DMS53 treated with DMSO at 0.1 percent for 48 hours (cell line): ENCODE results near the gene PLET1.

Experiments
- DNase-seq: peaks from one replicate; lab custom pipeline; 2025; ENCODE audit not compliant: unreplicated experiment; lab: John Stamatoyannopoulos, UW

PLET1 gene

GRCh38 chr11:112285841-112286311 lies 25.2 kb upstream of the PLET1 start:
- no peak for DNase-seq

- DNase-seq = no peak
These were observed 21.1 kb upstream of the PLET1 start for GRCh38 chr11:112281726-112282125.

GRCh38 chr11:112280268-112281126 lies 19.8 kb upstream of the PLET1 start:
- DNase-seq = peak; percentile 83

- DNase-seq = peak; percentile 23
These were observed 19.2 kb upstream of the PLET1 start for GRCh38 chr11:112279901-112280267.

- DNase-seq = no peak
These were observed 18.1 kb upstream of the PLET1 start for GRCh38 chr11:112278803-112279202.

GRCh38 chr11:112277941-112278340 lies 17.3 kb upstream of the PLET1 start:
- DNase-seq = no peak

GRCh38 chr11:112277029-112277428 lies 16.4 kb upstream of the PLET1 start:
- no peak for DNase-seq

- DNase-seq = no peak
These were observed 13.5 kb upstream of the PLET1 start for GRCh38 chr11:112274007-112274783.

- no peak for DNase-seq
These were observed 12.4 kb upstream of the PLET1 start for GRCh38 chr11:112273066-112273465.

- DNase-seq = no peak
These were observed 10.6 kb upstream of the PLET1 start for GRCh38 chr11:112271242-112271641.

GRCh38 chr11:112270551-112271180 lies 10.0 kb upstream of the PLET1 start:
- DNase-seq = peak; percentile 57

GRCh38 chr11:112269139-112269538 lies 8.5 kb upstream of the PLET1 start:
- no peak for DNase-seq

GRCh38 chr11:112268406-112268805 lies 7.7 kb upstream of the PLET1 start:
- DNase-seq = no peak

GRCh38 chr11:112267188-112267591 lies 6.5 kb upstream of the PLET1 start:
- no peak for DNase-seq

GRCh38 chr11:112266410-112266778 lies 5.7 kb upstream of the PLET1 start:
- DNase-seq = no peak

GRCh38 chr11:112265659-112266409 lies 5.2 kb upstream of the PLET1 start:
- no peak for DNase-seq

- DNase-seq = no peak
These were observed 5.5 kb downstream of the PLET1 start for GRCh38 chr11:112255067-112255720.

GRCh38 chr11:112253605-112254242 lies 6.9 kb downstream of the PLET1 start:
- DNase-seq = no peak

GRCh38 chr11:112249871-112250610 lies 10.6 kb downstream of the PLET1 start:
- DNase-seq = no peak
